ENCODE measurements around the gene CERS6.

Gene CERS6

GRCh38 chr2:168685600-168686451 lies 229.8 kb downstream of the CERS6 start:
- H3K4me3 ChIP-seq (ENCODE audit: low read depth, low read length) = no peak overlapping the region
- TF ChIP-seq CTCF (IDR thresholded peaks at IDR 0.05; ENCODE audit: low read depth, low read length) = no peak

- H3K4me3 ChIP-seq (ENCODE audit: low read depth, low read length) = no peak overlapping the region
- TF ChIP-seq CTCF (IDR thresholded peaks at IDR 0.05; ENCODE audit: low read depth, low read length) = no peak
Observed at GRCh38 chr2:168686452-168687191, 230.6 kb downstream of the CERS6 start.

- TF ChIP-seq CTCF (IDR thresholded peaks at IDR 0.05; ENCODE audit: low read depth, low read length) = no peak
- no peak overlapping the region for H3K4me3 ChIP-seq (ENCODE audit: low read depth, low read length)
Observed at GRCh38 chr2:168687314-168687713, 231.2 kb downstream of the CERS6 start.

- no peak for TF ChIP-seq CTCF (IDR thresholded peaks at IDR 0.05; ENCODE audit: low read depth, low read length)
- no peak overlapping the region for H3K4me3 ChIP-seq (ENCODE audit: low read depth, low read length)
Observed at GRCh38 chr2:168690381-168690885, 234.4 kb downstream of the CERS6 start.

GRCh38 chr2:168691221-168691620 lies 235.1 kb downstream of the CERS6 start:
- H3K4me3 ChIP-seq (ENCODE audit: low read depth, low read length) = no peak overlapping the region
- no peak for TF ChIP-seq CTCF (IDR thresholded peaks at IDR 0.05; ENCODE audit: low read depth, low read length)

GRCh38 chr2:168692132-168692744 lies 236.2 kb downstream of the CERS6 start:
- H3K4me3 ChIP-seq (ENCODE audit: low read depth, low read length) = no peak overlapping the region
- TF ChIP-seq CTCF (IDR thresholded peaks at IDR 0.05; ENCODE audit: low read depth, low read length) = no peak

Measured in WI38 (cell line).